ENCODE data around the gene DEPDC4.
A peak's percentile ranks its signal among the peaks of the same experiment; 100 is the strongest.

Gene DEPDC4

DNA sequence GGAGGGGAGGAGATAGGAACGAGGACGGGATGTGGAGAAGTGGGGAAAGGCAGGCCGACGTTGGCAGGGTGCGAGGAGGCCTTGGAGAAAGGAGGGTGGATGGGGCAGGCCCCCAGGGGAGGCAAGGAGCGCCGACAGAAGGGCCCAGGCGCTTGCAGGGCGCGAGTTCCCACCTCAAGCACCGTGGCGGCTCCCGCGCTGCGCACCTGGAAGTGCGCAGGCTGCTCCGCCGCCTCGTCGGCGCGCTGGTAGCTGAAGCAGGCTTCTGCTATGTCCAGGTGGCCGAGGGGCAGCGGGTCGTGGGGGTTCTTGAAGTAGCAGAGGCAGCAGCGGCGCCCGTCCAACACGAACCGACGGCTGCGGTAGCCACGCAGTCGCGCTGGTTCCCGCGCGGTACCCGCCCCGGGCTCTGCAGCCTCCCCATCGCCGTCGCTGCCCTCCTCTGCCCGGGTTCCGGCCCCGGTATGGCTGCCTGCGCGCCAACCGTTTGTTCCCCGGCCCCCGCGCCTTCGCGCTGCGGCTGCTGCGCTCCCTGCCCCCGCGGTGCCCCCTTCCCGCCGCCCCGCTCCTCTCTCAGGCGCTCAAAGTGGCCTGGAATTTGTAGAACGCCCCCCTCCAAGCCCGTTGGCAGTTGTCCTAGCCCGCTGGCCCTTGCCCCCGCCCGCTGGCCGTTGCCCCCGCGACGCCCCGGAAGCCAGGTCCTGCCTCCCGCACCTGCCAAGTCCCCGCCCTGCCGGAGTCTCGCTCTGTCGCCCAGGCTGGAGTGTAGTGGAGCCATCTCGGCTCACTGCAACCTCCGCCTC lies 67.3 kb downstream of the DEPDC4 start:
- no peak overlapping the region for H3K27ac ChIP-seq (ENCODE audit: insufficient read depth, low read depth, low read length, poor library complexity, severe bottlenecking)
- H3K27me3 ChIP-seq (ENCODE audit: control insufficient read depth, insufficient read depth, low read length, poor library complexity, severe bottlenecking): no peaks in the 10 kb centered on the region
- peak overlapping the region; percentile 83 for H3K4me3 ChIP-seq (ENCODE audit: insufficient read depth, low read depth, low read length)
- 1% methylated on average over 79 of the region's 79 CpGs for WGBS, 2 experiments
- H3K9me3 ChIP-seq (ENCODE audit: control insufficient read depth, low read length): no peaks in the 10 kb centered on the region
- no peaks in the 10 kb centered on the region for H3K36me3 ChIP-seq (ENCODE audit: control insufficient read depth, insufficient read depth, low read length)
- H3K4me1 ChIP-seq (ENCODE audit: control insufficient read depth, insufficient read depth, low read length): peaks cover 4% of the 10 kb centered on the region

DNA sequence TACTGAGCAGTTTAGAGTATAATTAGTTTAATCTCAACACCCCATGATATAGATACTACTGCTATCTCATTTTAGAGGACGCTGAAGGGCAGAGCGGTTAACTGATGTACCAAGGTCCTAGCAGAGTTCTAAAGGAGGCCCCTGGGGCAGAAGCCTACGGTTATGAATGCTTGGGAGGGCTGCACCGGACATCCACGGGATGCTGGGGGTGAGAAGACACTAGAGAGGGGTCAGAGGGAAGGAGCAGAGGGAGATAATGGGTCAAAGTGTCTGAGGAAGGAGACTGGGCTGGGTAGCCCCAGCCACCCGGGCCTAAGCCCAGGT lies 67.9 kb downstream of the DEPDC4 start:
- H3K36me3 ChIP-seq (ENCODE audit: control insufficient read depth, insufficient read depth, low read length): no peaks in the 10 kb centered on the region
- H3K4me1 ChIP-seq (ENCODE audit: control insufficient read depth, insufficient read depth, low read length): peaks cover 4% of the 10 kb centered on the region
- H3K9me3 ChIP-seq (ENCODE audit: control insufficient read depth, low read length): no peaks in the 10 kb centered on the region
- H3K27ac ChIP-seq (ENCODE audit: insufficient read depth, low read depth, low read length, poor library complexity, severe bottlenecking): no peak overlapping the region
- no peaks in the 10 kb centered on the region for H3K27me3 ChIP-seq (ENCODE audit: control insufficient read depth, insufficient read depth, low read length, poor library complexity, severe bottlenecking)
- 28 to 31% methylated on average over 6 of the region's 6 CpGs for WGBS, 2 experiments
- peak overlapping the region; percentile 83 for H3K4me3 ChIP-seq (ENCODE audit: insufficient read depth, low read depth, low read length)

DNA sequence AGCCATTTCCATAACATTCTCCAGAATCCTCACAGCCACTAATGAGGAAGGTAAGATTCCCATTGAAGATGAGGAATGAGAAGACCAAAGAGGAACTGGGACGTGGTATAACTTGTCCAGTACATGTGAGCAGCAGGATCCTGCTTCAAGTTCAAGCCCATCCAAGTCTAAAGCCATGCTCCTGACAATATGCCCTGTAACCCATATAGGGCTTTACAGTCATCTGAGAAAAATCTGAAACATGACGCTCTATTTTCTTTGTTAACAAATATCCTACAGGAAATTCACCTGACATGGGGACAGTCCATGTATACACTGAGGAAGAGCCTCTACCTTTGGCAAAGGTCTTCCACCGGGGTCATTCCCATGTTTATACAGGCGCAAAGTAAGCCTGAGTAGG lies 69.4 kb downstream of the DEPDC4 start:
- H3K27ac ChIP-seq (ENCODE audit: insufficient read depth, low read depth, low read length, poor library complexity, severe bottlenecking): no peak overlapping the region
- WGBS, 2 experiments: 94 to 97% methylated on average over 4 of the region's 4 CpGs
- H3K9me3 ChIP-seq (ENCODE audit: control insufficient read depth, low read length): no peaks in the 10 kb centered on the region
- H3K4me1 ChIP-seq (ENCODE audit: control insufficient read depth, insufficient read depth, low read length): peaks cover 4% of the 10 kb centered on the region
- no peaks in the 10 kb centered on the region for H3K27me3 ChIP-seq (ENCODE audit: control insufficient read depth, insufficient read depth, low read length, poor library complexity, severe bottlenecking)
- no peak overlapping the region for H3K4me3 ChIP-seq (ENCODE audit: insufficient read depth, low read depth, low read length)
- no peaks in the 10 kb centered on the region for H3K36me3 ChIP-seq (ENCODE audit: control insufficient read depth, insufficient read depth, low read length)

DNA sequence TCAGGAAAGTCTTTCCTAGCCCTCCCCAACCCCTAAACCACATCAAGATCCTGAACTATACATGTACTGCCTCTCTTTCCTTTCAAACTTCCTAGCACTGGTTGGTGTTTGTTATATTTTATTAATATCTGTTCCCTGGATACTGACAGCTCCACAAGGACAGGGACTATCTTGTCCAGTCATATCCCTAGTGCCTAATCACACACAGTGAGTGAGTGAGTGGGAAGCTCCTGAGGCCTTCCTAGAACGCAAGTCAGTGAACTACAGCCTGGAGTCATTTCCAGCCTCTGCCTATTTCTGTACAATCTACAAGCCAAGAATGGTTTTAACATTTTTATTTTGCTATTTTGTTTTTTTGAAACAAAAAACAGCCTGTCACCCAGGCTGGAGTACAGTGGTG lies 73.8 kb downstream of the DEPDC4 start:
- Histone ChIP-seq H3K36me3 (ENCODE audit: control insufficient read depth, insufficient read depth, low read length) (no peaks in the 10 kb centered on the region), H3K4me1 (ENCODE audit: control insufficient read depth, insufficient read depth, low read length) (no peaks in the 10 kb centered on the region), H3K27ac (ENCODE audit: insufficient read depth, low read depth, low read length, poor library complexity, severe bottlenecking) (no peak overlapping the region), H3K9me3 (ENCODE audit: control insufficient read depth, low read length) (no peaks in the 10 kb centered on the region), H3K27me3 (ENCODE audit: control insufficient read depth, insufficient read depth, low read length, poor library complexity, severe bottlenecking) (no peaks in the 10 kb centered on the region), H3K4me3 (ENCODE audit: insufficient read depth, low read depth, low read length) (no peak overlapping the region)
- 100% methylated on average over 1 of the region's 1 CpG for WGBS, 2 experiments
